SK-N-SH treated with all-trans-retinoic acid at 6 μM for 48 hours (cell line): ENCODE results near the gene CDKN2AIPNL.

Experiments
- ATAC-seq: fragments of 200-7000 bp; cut with Tn5 transposase; 3 replicates; pipeline ENCODE4 v1.9.1; 2020; ENCODE audit warnings: mild to moderate bottlenecking, moderate library complexity
- ARNTL ChIP-seq: fragments of 450-650 bp; formaldehyde crosslinking; IDR thresholded peaks from 2 replicates; pipeline ENCODE4 v1.5.0; 2020; ENCODE audit warnings: low read depth, mild to moderate bottlenecking, moderate library complexity, borderline replicate concordance
- BACH2 ChIP-seq: fragments of 250-450 bp; sonication (Bioruptor Pico); IDR thresholded peaks from 2 replicates; pipeline ENCODE4 v1.9.0; 2021; ENCODE audit warnings: mild to moderate bottlenecking, borderline replicate concordance
- CSDC2 ChIP-seq: fragments of 250-450 bp; sonication (Bioruptor Pico); IDR thresholded peaks from 2 replicates; pipeline ENCODE4 v1.5.0; 2020; ENCODE audit warnings: mild to moderate bottlenecking, moderate library complexity
- ESRRG ChIP-seq: fragments of 250-450 bp; sonication (Bioruptor Pico); IDR thresholded peaks from 2 replicates; pipeline ENCODE4 v1.6.1; 2021; ENCODE audit warnings: mild to moderate bottlenecking
- GLIS3 ChIP-seq: fragments of 250-450 bp; sonication (Bioruptor Pico); IDR thresholded peaks from 2 replicates; pipeline ENCODE4 v1.5.0; 2020; ENCODE audit warnings: mild to moderate bottlenecking, moderate library complexity
- ISL1 ChIP-seq: fragments of 250-450 bp; sonication (Bioruptor Pico); IDR thresholded peaks from 2 replicates; pipeline ENCODE4 v2.1.2; 2022; ENCODE audit warnings: mild to moderate bottlenecking, moderate library complexity
- OSR1 ChIP-seq: fragments of 250-450 bp; sonication (Bioruptor Pico); IDR thresholded peaks from 2 replicates; pipeline ENCODE4 v1.8.0; 2022; ENCODE audit warnings: moderate library complexity, mild to moderate bottlenecking, inconsistent platforms
- PATZ1 ChIP-seq: fragments of 250-450 bp; sonication (Bioruptor Pico); IDR thresholded peaks from 2 replicates; pipeline ENCODE4 v1.8.0; 2020; ENCODE audit warnings: mild to moderate bottlenecking, moderate library complexity, borderline replicate concordance
- POU6F1 ChIP-seq: fragments of 250-450 bp; sonication (Bioruptor Pico); IDR thresholded peaks from 2 replicates; pipeline ENCODE4 v1.8.0; 2021; ENCODE audit warnings: low read depth, mild to moderate bottlenecking, moderate library complexity, borderline replicate concordance
- RARB ChIP-seq: fragments of 250-450 bp; sonication (Bioruptor Pico); IDR thresholded peaks from 2 replicates; pipeline ENCODE4 v1.8.0; 2021; ENCODE audit warnings: mild to moderate bottlenecking, moderate library complexity
- SNAI2 ChIP-seq: fragments of 250-450 bp; sonication (Bioruptor Pico); IDR thresholded peaks from 2 replicates; pipeline ENCODE4 v1.5.0; 2020; ENCODE audit warnings: mild to moderate bottlenecking, moderate library complexity
- TCF4 ChIP-seq: fragments of 250-450 bp; sonication (Bioruptor Pico); IDR thresholded peaks from 2 replicates; pipeline ENCODE4 v1.8.0; 2021; ENCODE audit warnings: mild to moderate bottlenecking, moderate library complexity, borderline replicate concordance
- TSHZ2 ChIP-seq: fragments of 250-450 bp; sonication (Bioruptor Pico); IDR thresholded peaks from 2 replicates; pipeline ENCODE4 v1.5.0; 2020; ENCODE audit warnings: mild to moderate bottlenecking, moderate library complexity
- ZC3H10 ChIP-seq: fragments of 250-450 bp; sonication (Bioruptor Pico); IDR thresholded peaks from 2 replicates; pipeline ENCODE4 v1.5.1; 2021; ENCODE audit warnings: mild to moderate bottlenecking, moderate library complexity
- ZFP3 ChIP-seq: fragments of 250-450 bp; sonication (Bioruptor Pico); IDR thresholded peaks from 2 replicates; pipeline ENCODE4 v1.5.0; 2020; ENCODE audit warnings: mild to moderate bottlenecking, moderate library complexity
- ZFP30 ChIP-seq: fragments of 450-650 bp; formaldehyde crosslinking; IDR thresholded peaks from 2 replicates; pipeline ENCODE4 v1.5.0; 2022; ENCODE audit warnings: mild to moderate bottlenecking, moderate library complexity
- ZNF565 ChIP-seq: fragments of 450-650 bp; formaldehyde crosslinking; conservative IDR thresholded peaks from 2 replicates; pipeline ENCODE4 v1.5.0; 2020; ENCODE audit warnings: low read depth, mild to moderate bottlenecking, moderate library complexity
- ZNF70 ChIP-seq: fragments of 450-650 bp; formaldehyde crosslinking; IDR thresholded peaks from 2 replicates; pipeline ENCODE4 v1.5.0; 2020; ENCODE audit warnings: mild to moderate bottlenecking, moderate library complexity
- ZNF8 ChIP-seq: fragments of 450-650 bp; formaldehyde crosslinking; IDR thresholded peaks from 2 replicates; pipeline ENCODE4 v1.5.0; 2020; ENCODE audit warnings: mild to moderate bottlenecking, moderate library complexity
- TF ChIP-seq, protein P1 (sequence below): fragments of 250-450 bp; sonication (Bioruptor Pico); IDR thresholded peaks from 2 replicates; pipeline ENCODE4 v1.5.1; 2020; ENCODE audit warnings: low read depth, mild to moderate bottlenecking, moderate library complexity
- TF ChIP-seq, protein P2 (sequence below): fragments of 250-450 bp; sonication (Bioruptor Pico); IDR thresholded peaks from 2 replicates; pipeline ENCODE4 v1.5.1; 2021; ENCODE audit warnings: mild to moderate bottlenecking, moderate library complexity

CDKN2AIPNL gene

DNA sequence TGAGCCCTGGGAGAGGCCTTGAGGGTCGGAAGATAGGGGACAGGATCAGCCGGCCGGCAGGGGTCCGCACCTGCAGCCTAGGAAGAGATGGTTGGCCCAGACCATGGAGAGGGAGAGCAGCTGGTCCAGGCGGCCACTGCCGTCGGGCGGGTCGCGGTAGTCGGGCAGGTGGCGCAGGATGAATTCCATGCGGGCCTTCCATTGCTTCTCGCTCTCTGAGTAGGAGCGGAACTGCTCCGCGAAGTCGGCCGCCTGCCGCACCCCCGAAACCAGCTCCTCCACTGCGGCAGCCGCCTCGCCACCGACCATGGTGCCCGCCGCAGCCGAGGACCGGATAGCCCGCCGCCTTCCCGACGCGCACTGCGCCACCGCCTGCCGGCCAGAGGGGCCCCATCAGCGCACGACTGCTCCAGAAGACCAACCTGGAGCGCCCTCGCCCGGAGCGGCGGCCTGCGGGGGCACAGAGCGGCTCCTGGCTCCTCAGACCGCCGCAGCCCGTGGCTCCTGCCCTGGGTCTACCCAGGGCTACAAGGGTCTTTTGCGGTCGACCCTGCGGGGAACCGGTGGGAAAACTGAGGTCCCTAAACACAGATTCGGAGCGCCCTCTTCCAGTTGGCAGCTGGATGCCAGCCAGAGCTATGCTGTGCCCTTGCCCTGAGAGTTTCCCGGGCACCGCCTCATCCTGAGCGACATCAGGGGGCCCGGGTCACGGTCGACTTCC, at the start of gene CDKN2AIPNL:
TSS of gene CDKN2AIPNL (minus strand) at position 336 of the 721 bp plus-strand sequence. CDS start at position 309, 27 bp downstream.
- peak; percentile 100 for ATAC-seq
- TF ChIP-seq PATZ1 (CRISPR knock-in tag) (no peak), OSR1 (CRISPR knock-in tag) (no peak), BACH2 (no peak), ZNF70 (CRISPR knock-in tag) (0 out of 2 replicates have a peak, but pooled peaks have one; percentile 11), ISL1 (no peak), TSHZ2 (CRISPR knock-in tag) (0 out of 2 replicates have a peak, but pooled peaks have one; percentile 67), POU6F1 (CRISPR knock-in tag) (no peak), ESRRG (CRISPR knock-in tag) (no peak), GLIS3 (CRISPR knock-in tag) (no peak), ZFP30 (CRISPR knock-in tag) (no peak), CSDC2 (0 out of 2 replicates have a peak, but pooled peaks have one; percentile 83), ZNF565 (CRISPR knock-in tag) (peak; percentile 74; the same call in 1 of the 2 replicates), TCF4 (CRISPR knock-in tag) (no peak), SNAI2 (CRISPR knock-in tag) (no peak; the same call in 1 of the 2 replicates), ZFP3 (CRISPR knock-in tag) (peak; percentile 88), ARNTL (CRISPR knock-in tag) (no peak), ZC3H10 (CRISPR knock-in tag) (no peak)
- TF ChIP-seq, protein P1, sequence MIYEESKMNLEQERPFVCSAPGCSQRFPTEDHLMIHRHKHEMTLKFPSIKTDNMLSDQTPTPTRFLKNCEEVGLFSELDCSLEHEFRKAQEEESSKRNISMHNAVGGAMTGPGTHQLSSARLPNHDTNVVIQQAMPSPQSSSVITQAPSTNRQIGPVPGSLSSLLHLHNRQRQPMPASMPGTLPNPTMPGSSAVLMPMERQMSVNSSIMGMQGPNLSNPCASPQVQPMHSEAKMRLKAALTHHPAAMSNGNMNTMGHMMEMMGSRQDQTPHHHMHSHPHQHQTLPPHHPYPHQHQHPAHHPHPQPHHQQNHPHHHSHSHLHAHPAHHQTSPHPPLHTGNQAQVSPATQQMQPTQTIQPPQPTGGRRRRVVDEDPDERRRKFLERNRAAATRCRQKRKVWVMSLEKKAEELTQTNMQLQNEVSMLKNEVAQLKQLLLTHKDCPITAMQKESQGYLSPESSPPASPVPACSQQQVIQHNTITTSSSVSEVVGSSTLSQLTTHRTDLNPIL (CRISPR knock-in tag), result no peak
- TF ChIP-seq, protein P2, sequence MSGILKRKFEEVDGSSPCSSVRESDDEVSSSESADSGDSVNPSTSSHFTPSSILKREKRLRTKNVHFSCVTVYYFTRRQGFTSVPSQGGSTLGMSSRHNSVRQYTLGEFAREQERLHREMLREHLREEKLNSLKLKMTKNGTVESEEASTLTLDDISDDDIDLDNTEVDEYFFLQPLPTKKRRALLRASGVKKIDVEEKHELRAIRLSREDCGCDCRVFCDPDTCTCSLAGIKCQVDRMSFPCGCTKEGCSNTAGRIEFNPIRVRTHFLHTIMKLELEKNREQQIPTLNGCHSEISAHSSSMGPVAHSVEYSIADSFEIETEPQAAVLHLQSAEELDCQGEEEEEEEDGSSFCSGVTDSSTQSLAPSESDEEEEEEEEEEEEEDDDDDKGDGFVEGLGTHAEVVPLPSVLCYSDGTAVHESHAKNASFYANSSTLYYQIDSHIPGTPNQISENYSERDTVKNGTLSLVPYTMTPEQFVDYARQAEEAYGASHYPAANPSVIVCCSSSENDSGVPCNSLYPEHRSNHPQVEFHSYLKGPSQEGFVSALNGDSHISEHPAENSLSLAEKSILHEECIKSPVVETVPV (CRISPR knock-in tag), result no peak

DNA sequence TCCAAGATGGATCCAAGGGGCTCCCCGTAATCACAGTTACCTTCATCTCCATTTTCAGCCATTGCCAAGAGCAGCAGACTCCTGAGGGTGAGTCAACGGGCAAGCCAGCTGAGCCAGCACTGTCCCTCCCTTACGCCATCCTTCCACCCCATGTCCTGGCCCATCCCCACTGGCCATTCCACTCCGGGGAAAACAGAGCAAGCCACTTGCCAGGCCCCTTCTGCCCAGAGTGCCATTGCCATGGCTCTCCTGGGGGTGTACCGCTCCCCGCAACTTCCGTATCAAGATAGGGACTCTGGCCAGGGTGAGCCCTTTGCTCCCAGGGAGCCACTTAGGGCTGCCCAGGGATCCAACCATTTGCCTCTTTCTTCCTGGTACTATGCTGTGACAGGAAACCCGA, 48.9 kb upstream of the CDKN2AIPNL start:
- ATAC-seq, result peak; percentile 23; the same call in 2 of the 3 replicates
- no peak for TF ChIP-seq ISL1
- TF ChIP-seq RARB, result no peak
- TF ChIP-seq ESRRG (CRISPR knock-in tag), result no peak
- no peak for TF ChIP-seq OSR1 (CRISPR knock-in tag)
- no peak for TF ChIP-seq ZNF70 (CRISPR knock-in tag)
- no peak for TF ChIP-seq ZNF8
- TF ChIP-seq TCF4 (CRISPR knock-in tag), result no peak
- no peak for TF ChIP-seq GLIS3 (CRISPR knock-in tag)
- TF ChIP-seq, protein P1 (CRISPR knock-in tag), result no peak
- no peak for TF ChIP-seq ZFP30 (CRISPR knock-in tag)
- no peak for TF ChIP-seq ZC3H10 (CRISPR knock-in tag)
- TF ChIP-seq ARNTL (CRISPR knock-in tag), result no peak
- no peak for TF ChIP-seq SNAI2 (CRISPR knock-in tag)
